Liver (tissue), 9 donors: Measurements from ENCODE around the gene CHPF2. TPM values are rescaled to one million over a fixed set of nuclear protein-coding genes. Genes with fewer than 3 reads are reported as not detected.

Experiments
- DNase-seq: peaks from one replicate; pipeline ENCODE4 v3.0.0-alpha.2; 2017; ENCODE audit warnings: low spot score
- H3K27ac ChIP-seq, 2 donors: one replicate each; pipeline ENCODE4 v1.7.0; 2013; ENCODE audit warnings: inconsistent platforms in 2 of 2, low read length in 2 of 2, control low read depth in 1 of 2, low read depth in 1 of 2, mild to moderate bottlenecking in 1 of 2
- H3K27me3 ChIP-seq, 4 donors: one replicate each; pipeline versions ENCODE4 v1.6.1 to v1.7.0; 2013; ENCODE audit warnings: low read length in 3 of 4, inconsistent platforms in 1 of 4, mild to moderate bottlenecking in 1 of 4, moderate library complexity in 1 of 4; ENCODE audit not compliant: control insufficient read depth in 4 of 4, insufficient read depth in 4 of 4
- H3K36me3 ChIP-seq, 4 donors: one replicate each; pipeline versions ENCODE4 v1.6.1 to v1.7.0; 2013; ENCODE audit warnings: low read length in 3 of 4, mild to moderate bottlenecking in 3 of 4, low read depth in 1 of 4, moderate library complexity in 1 of 4; ENCODE audit not compliant: control insufficient read depth in 4 of 4, insufficient read depth in 3 of 4
- H3K4me1 ChIP-seq, 4 donors: one replicate each; pipeline versions ENCODE4 v1.6.1 to v1.7.0; 2013; ENCODE audit warnings: low read length in 3 of 4, mild to moderate bottlenecking in 3 of 4, moderate library complexity in 1 of 4; ENCODE audit not compliant: control insufficient read depth in 4 of 4, insufficient read depth in 4 of 4
- H3K4me3 ChIP-seq, 3 donors: one replicate each; pipeline versions ENCODE4 v1.6.1 to v1.7.0; 2013; ENCODE audit warnings: low read length in 3 of 3, control low read depth in 1 of 3, low read depth in 1 of 3, mild to moderate bottlenecking in 1 of 3
- H3K9ac ChIP-seq, 2 donors: one replicate each; pipeline ENCODE4 v1.7.0; 2013; ENCODE audit warnings: low read length in 2 of 2, mild to moderate bottlenecking in 2 of 2, moderate library complexity in 2 of 2, control low read depth in 1 of 2, low read depth in 1 of 2
- H3K9me3 ChIP-seq, 4 donors: one replicate each; pipeline versions ENCODE4 v1.6.1 to v1.7.0; 2013; ENCODE audit warnings: low read length in 3 of 4; ENCODE audit not compliant: control insufficient read depth in 4 of 4
- EGR1 ChIP-seq, 2 donors: IDR thresholded peaks; 2 replicates each; pipeline ENCODE4 v1.6.1; 2016 to 2018; ENCODE audit warnings: antibody characterized with exemption in 2 of 2, low read depth in 2 of 2
- FOXA1 ChIP-seq: IDR thresholded peaks from 2 replicates; pipeline ENCODE4 v1.6.1; 2016; ENCODE audit warnings: antibody characterized with exemption
- FOXA2 ChIP-seq: IDR thresholded peaks from 2 replicates; pipeline ENCODE4 v1.6.1; 2016; ENCODE audit warnings: antibody characterized with exemption
- GABPA ChIP-seq, 2 donors: IDR thresholded peaks in 1 of 2; conservative IDR thresholded peaks in 1 of 2; 2 replicates each; pipeline ENCODE4 v1.6.1; 2016; ENCODE audit warnings: antibody characterized with exemption in 2 of 2, mild to moderate bottlenecking in 1 of 2, moderate library complexity in 1 of 2
- HNF4A ChIP-seq, 2 donors: conservative IDR thresholded peaks; 2 replicates each; pipeline ENCODE4 v1.6.1; 2016; ENCODE audit warnings: antibody characterized with exemption in 2 of 2, mild to moderate bottlenecking in 2 of 2
- HNF4G ChIP-seq: IDR thresholded peaks from 2 replicates; pipeline ENCODE4 v1.6.1; 2016; ENCODE audit warnings: antibody characterized with exemption
- JUND ChIP-seq, 2 donors: IDR thresholded peaks; 2 replicates each; pipeline ENCODE4 v1.6.1; 2016; ENCODE audit warnings: antibody characterized with exemption in 2 of 2
- NR2F2 ChIP-seq: IDR thresholded peaks from 2 replicates; pipeline ENCODE4 v1.6.1; 2016; ENCODE audit warnings: antibody characterized with exemption
- RAD21 ChIP-seq, 2 donors: IDR thresholded peaks; 2 replicates each; pipeline ENCODE4 v1.6.1; 2016; ENCODE audit warnings: antibody characterized with exemption in 2 of 2, mild to moderate bottlenecking in 2 of 2
- RXRA ChIP-seq, 2 donors: IDR thresholded peaks; 2 replicates each; pipeline ENCODE4 v1.6.1; 2017 to 2018; ENCODE audit warnings: antibody characterized with exemption in 2 of 2, mild to moderate bottlenecking in 1 of 2
- SP1 ChIP-seq: IDR thresholded peaks from 2 replicates; pipeline ENCODE4 v1.6.1; 2018; ENCODE audit warnings: antibody characterized with exemption, mild to moderate bottlenecking
- TAF1 ChIP-seq: conservative IDR thresholded peaks from 2 replicates; pipeline ENCODE4 v1.6.1; 2016; ENCODE audit warnings: antibody characterized with exemption, mild to moderate bottlenecking
- YY1 ChIP-seq: IDR thresholded peaks from 2 replicates; pipeline ENCODE4 v1.6.1; 2016; ENCODE audit warnings: antibody characterized with exemption, mild to moderate bottlenecking
- WGBS: extraction: QIAGEN DNeasy Blood & Tissue Kit; methylation state at CpG from one replicate; pipeline ENCODE4 v1.1.7; 2013; 5-methylcytosine and 5-hydroxymethylcytosine counted together
- polyA plus RNA-seq, 2 donors: library from polyadenylated mRNA; stranded (reverse) in 1 of 2; unstranded in 1 of 2; fragments of 200-250 nt in 1 of 2; fragments of >200 nt in 1 of 2; fragmentation: Nextera tagmentation in 1 of 2; extraction: Ambion mirVana in 1 of 2; gene quantifications; one replicate each; pipeline versions ENCODE4 v1.2.1 to v1.2.3, GENCODE V29; 2013 to 2015
- total RNA-seq, 2 donors: library from RNA; depleted of rRNA; stranded (reverse); fragments of >200 nt; gene quantifications; one replicate each; pipeline ENCODE4 v1.2.3, GENCODE V29; 2014
- TF ChIP-seq, protein P1 (sequence below): IDR thresholded peaks from 2 replicates; pipeline ENCODE4 v1.6.1; 2016; ENCODE audit warnings: antibody characterized with exemption
- TF ChIP-seq, protein P2 (sequence below): IDR thresholded peaks from 2 replicates; pipeline ENCODE4 v1.6.1; 2016; ENCODE audit warnings: antibody characterized with exemption
- TF ChIP-seq, protein P3 (sequence below): fragments of 150-350 bp; IDR thresholded peaks from 2 replicates; pipeline ENCODE4 v1.5.1; 2017; ENCODE audit warnings: improper control_type of control experiment, low read depth, low read length; ENCODE audit not compliant: missing input control
- TF ChIP-seq, protein P4 (sequence below): IDR thresholded peaks from 2 replicates; pipeline ENCODE4 v1.6.1; 2016; ENCODE audit warnings: antibody characterized with exemption
- TF ChIP-seq, protein P5 (sequence below): IDR thresholded peaks from 2 replicates; pipeline ENCODE4 v1.6.1; 2016; ENCODE audit warnings: antibody characterized with exemption, mild to moderate bottlenecking
- donor health status: healthy.
- donor health status: healthy.
- donor health status: healthy.
- donor health status: healthy.
- donor health status: healthy.

The CHPF2 gene
- total and polyA plus RNA-seq, 4 donors = 4.1 to 19.7 (median 18.1) TPM

DNA sequence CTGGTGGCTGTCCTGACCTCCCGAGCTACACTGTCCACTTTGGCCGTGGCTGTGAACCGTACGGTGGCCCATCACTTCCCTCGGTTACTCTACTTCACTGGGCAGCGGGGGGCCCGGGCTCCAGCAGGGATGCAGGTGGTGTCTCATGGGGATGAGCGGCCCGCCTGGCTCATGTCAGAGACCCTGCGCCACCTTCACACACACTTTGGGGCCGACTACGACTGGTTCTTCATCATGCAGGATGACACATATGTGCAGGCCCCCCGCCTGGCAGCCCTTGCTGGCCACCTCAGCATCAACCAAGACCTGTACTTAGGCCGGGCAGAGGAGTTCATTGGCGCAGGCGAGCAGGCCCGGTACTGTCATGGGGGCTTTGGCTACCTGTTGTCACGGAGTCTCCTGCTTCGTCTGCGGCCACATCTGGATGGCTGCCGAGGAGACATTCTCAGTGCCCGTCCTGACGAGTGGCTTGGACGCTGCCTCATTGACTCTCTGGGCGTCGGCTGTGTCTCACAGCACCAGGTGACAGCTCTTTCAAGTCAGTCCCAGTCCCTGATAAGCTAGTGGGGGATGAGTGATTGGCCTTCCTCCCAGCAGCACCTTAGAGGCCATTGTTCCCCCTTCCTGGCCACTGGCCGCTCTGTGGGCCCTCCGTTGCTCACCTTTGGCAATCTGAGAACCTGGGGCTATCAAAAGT is 3.0 kb downstream of the CHPF2 start:
- WGBS = 96% methylated on average over 28 of the region's 28 CpGs
- no peaks in the 10 kb centered on the region for H3K9me3 ChIP-seq
- no peaks in the 10 kb centered on the region for H3K27me3 ChIP-seq
- DNase-seq = no peak
- TF ChIP-seq TAF1 (no peak), GABPA (IDR thresholded peaks at IDR 0.05 in 1 of 2, conservative IDR thresholded peaks at IDR 0.05 in 1 of 2) (no peak), HNF4A (conservative IDR thresholded peaks at IDR 0.05) (no peak), FOXA2 (no peak), SP1 (no peak), NR2F2 (no peak), EGR1 (IDR thresholded peaks at IDR 0.05; ENCODE audit: low read depth in 2 of 2) (no peak), RXRA (IDR thresholded peaks at IDR 0.05) (no peak), YY1 (no peak), HNF4G (no peak), JUND (IDR thresholded peaks at IDR 0.05) (no peak), FOXA1 (no peak), RAD21 (IDR thresholded peaks at IDR 0.05) (no peak)
- TF ChIP-seq, protein P1, sequence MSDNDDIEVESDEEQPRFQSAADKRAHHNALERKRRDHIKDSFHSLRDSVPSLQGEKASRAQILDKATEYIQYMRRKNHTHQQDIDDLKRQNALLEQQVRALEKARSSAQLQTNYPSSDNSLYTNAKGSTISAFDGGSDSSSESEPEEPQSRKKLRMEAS = no peak
- TF ChIP-seq, protein P2, sequence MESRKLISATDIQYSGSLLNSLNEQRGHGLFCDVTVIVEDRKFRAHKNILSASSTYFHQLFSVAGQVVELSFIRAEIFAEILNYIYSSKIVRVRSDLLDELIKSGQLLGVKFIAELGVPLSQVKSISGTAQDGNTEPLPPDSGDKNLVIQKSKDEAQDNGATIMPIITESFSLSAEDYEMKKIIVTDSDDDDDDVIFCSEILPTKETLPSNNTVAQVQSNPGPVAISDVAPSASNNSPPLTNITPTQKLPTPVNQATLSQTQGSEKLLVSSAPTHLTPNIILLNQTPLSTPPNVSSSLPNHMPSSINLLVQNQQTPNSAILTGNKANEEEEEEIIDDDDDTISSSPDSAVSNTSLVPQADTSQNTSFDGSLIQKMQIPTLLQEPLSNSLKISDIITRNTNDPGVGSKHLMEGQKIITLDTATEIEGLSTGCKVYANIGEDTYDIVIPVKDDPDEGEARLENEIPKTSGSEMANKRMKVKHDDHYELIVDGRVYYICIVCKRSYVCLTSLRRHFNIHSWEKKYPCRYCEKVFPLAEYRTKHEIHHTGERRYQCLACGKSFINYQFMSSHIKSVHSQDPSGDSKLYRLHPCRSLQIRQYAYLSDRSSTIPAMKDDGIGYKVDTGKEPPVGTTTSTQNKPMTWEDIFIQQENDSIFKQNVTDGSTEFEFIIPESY = no peak
- TF ChIP-seq, protein P3, sequence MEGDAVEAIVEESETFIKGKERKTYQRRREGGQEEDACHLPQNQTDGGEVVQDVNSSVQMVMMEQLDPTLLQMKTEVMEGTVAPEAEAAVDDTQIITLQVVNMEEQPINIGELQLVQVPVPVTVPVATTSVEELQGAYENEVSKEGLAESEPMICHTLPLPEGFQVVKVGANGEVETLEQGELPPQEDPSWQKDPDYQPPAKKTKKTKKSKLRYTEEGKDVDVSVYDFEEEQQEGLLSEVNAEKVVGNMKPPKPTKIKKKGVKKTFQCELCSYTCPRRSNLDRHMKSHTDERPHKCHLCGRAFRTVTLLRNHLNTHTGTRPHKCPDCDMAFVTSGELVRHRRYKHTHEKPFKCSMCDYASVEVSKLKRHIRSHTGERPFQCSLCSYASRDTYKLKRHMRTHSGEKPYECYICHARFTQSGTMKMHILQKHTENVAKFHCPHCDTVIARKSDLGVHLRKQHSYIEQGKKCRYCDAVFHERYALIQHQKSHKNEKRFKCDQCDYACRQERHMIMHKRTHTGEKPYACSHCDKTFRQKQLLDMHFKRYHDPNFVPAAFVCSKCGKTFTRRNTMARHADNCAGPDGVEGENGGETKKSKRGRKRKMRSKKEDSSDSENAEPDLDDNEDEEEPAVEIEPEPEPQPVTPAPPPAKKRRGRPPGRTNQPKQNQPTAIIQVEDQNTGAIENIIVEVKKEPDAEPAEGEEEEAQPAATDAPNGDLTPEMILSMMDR = no peak
- TF ChIP-seq, protein P4, sequence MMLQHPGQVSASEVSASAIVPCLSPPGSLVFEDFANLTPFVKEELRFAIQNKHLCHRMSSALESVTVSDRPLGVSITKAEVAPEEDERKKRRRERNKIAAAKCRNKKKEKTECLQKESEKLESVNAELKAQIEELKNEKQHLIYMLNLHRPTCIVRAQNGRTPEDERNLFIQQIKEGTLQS = no peak
- TF ChIP-seq, protein P5, sequence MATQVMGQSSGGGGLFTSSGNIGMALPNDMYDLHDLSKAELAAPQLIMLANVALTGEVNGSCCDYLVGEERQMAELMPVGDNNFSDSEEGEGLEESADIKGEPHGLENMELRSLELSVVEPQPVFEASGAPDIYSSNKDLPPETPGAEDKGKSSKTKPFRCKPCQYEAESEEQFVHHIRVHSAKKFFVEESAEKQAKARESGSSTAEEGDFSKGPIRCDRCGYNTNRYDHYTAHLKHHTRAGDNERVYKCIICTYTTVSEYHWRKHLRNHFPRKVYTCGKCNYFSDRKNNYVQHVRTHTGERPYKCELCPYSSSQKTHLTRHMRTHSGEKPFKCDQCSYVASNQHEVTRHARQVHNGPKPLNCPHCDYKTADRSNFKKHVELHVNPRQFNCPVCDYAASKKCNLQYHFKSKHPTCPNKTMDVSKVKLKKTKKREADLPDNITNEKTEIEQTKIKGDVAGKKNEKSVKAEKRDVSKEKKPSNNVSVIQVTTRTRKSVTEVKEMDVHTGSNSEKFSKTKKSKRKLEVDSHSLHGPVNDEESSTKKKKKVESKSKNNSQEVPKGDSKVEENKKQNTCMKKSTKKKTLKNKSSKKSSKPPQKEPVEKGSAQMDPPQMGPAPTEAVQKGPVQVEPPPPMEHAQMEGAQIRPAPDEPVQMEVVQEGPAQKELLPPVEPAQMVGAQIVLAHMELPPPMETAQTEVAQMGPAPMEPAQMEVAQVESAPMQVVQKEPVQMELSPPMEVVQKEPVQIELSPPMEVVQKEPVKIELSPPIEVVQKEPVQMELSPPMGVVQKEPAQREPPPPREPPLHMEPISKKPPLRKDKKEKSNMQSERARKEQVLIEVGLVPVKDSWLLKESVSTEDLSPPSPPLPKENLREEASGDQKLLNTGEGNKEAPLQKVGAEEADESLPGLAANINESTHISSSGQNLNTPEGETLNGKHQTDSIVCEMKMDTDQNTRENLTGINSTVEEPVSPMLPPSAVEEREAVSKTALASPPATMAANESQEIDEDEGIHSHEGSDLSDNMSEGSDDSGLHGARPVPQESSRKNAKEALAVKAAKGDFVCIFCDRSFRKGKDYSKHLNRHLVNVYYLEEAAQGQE = no peak
- H3K36me3 ChIP-seq = peaks cover 2 to 27% (median 10%) of the 10 kb centered on the region in 4 donors
- H3K27ac ChIP-seq = no peak overlapping the region
- H3K9ac ChIP-seq = no peak overlapping the region
- H3K4me1 ChIP-seq = peaks cover 0 to 23% (median 18%) of the 10 kb centered on the region in 4 donors
- no peak overlapping the region for H3K4me3 ChIP-seq
